A549 (cell line): ENCODE results near the gene ZNF107. TPM values are rescaled to one million over a fixed set of nuclear protein-coding genes. Genes with fewer than 3 reads are reported as not detected.

Source experiments
- ATAC-seq, 2 experiments: fragments of 200-7000 bp in 1 of 2; fragments of >200 bp in 1 of 2; cut with Nextera tagmentation in 1 of 2; cut with Tn5 transposase in 1 of 2; 3 replicates each; pipeline versions ENCODE4 v1.8.0 to v1.9.1; 2018 to 2020; ENCODE audit warnings: mild to moderate bottlenecking in 1 of 2, moderate library complexity in 1 of 2
- CTCF ChIA-PET: fragments of 300-600 bp; sonication (Branson Sonifier 250); formaldehyde crosslinking; extraction: SDS; loops from one replicate; lab custom pipeline; 2021; ENCODE audit warnings: antibody characterized with exemption, inconsistent platforms; lab: Yijun Ruan, JAX
- POLR2A ChIA-PET: fragments of 350-600 bp; formaldehyde crosslinking; extraction: SDS; loops from one replicate; lab custom pipeline; 2021; ENCODE audit warnings: antibody characterized with exemption, inconsistent platforms; lab: Yijun Ruan, JAX
- DNase-seq, 2 experiments: peaks; one replicate each; pipeline versions ENCODE4 v3.0.0 to v3.0.0-alpha.2; 2011 to 2016; ENCODE audit warnings: low read depth in 1 of 2, low spot score in 1 of 2
- FAIRE-seq: peaks from 2 replicates; lab custom pipeline; 2011; peaks lifted over from hg19 to GRCh38; lab: Jason Lieb, UNC
- H3K27ac ChIP-seq, 2 experiments: fragments of >200 bp; sonication (Bioruptor Twin); formaldehyde crosslinking; 3 replicates each; pipeline ENCODE4 v1.5.1; 2016 to 2017
- H3K4me1 ChIP-seq: fragments of >200 bp; sonication (Bioruptor Twin); formaldehyde crosslinking; 3 replicates; pipeline ENCODE4 v1.6.1; 2016
- H3K4me2 ChIP-seq: fragments of >200 bp; sonication (Bioruptor Twin); formaldehyde crosslinking; 3 replicates; pipeline ENCODE4 v1.6.1; 2016
- H3K4me3 ChIP-seq: fragments of >200 bp; sonication (Bioruptor Twin); formaldehyde crosslinking; 3 replicates; pipeline ENCODE4 v1.5.1; 2016
- H3K9me3 ChIP-seq: fragments of >200 bp; sonication (Bioruptor Twin); formaldehyde crosslinking; 3 replicates; pipeline ENCODE4 v1.6.1; 2016
- CEBPB ChIP-seq, 2 experiments: fragments of >200 bp in 1 of 2; sonication (Bioruptor Twin) in 1 of 2; formaldehyde crosslinking in 1 of 2; IDR thresholded peaks; 2 replicates each; pipeline ENCODE4 v1.6.1; 2012 to 2016
- CTCF ChIP-seq: fragments of >200 bp; sonication (Bioruptor Twin); formaldehyde crosslinking; IDR thresholded peaks from 3 replicates; pipeline ENCODE4 v1.5.1; 2016
- E2F6 ChIP-seq: IDR thresholded peaks from 2 replicates; pipeline ENCODE4 v1.6.1; 2012; ENCODE audit warnings: low read depth, borderline replicate concordance
- ELK1 ChIP-seq: fragments of 150-350 bp; IDR thresholded peaks from 2 replicates; pipeline ENCODE4 v1.6.1; 2014; ENCODE audit warnings: low read depth, mild to moderate bottlenecking, low read length
- EP300 ChIP-seq, 2 experiments: fragments of >200 bp; sonication (Bioruptor Twin); formaldehyde crosslinking; IDR thresholded peaks; 2 replicates in 1 of 2; 3 replicates in 1 of 2; pipeline ENCODE4 v1.6.1; 2016 to 2017
- FOXS1 ChIP-seq: fragments of 250-450 bp; sonication (Bioruptor Pico); IDR thresholded peaks from 2 replicates; pipeline ENCODE4 v1.5.0; 2020; ENCODE audit warnings: mild to moderate bottlenecking, moderate library complexity
- HDAC2 ChIP-seq: fragments of 200-600 bp; sonication (generic); IDR thresholded peaks from 2 replicates; pipeline ENCODE4 v1.6.1; 2016
- HES2 ChIP-seq: fragments of >200 bp; sonication (Bioruptor Twin); formaldehyde crosslinking; IDR thresholded peaks from 2 replicates; pipeline ENCODE4 v1.6.1; 2016
- HEYL ChIP-seq: fragments of 250-450 bp; sonication (Bioruptor Pico); IDR thresholded peaks from 2 replicates; pipeline ENCODE4 v1.8.0; 2021; ENCODE audit warnings: mild to moderate bottlenecking, moderate library complexity
- HOXA7 ChIP-seq: fragments of 250-450 bp; sonication (Bioruptor Pico); IDR thresholded peaks from 2 replicates; pipeline ENCODE4 v1.5.0; 2020; ENCODE audit warnings: mild to moderate bottlenecking, moderate library complexity
- HOXB5 ChIP-seq: fragments of 250-450 bp; sonication (Bioruptor Pico); IDR thresholded peaks from 2 replicates; pipeline ENCODE4 v1.5.0; 2020; ENCODE audit warnings: mild to moderate bottlenecking, moderate library complexity
- JUNB ChIP-seq: fragments of >200 bp; sonication (Bioruptor Twin); formaldehyde crosslinking; IDR thresholded peaks from 2 replicates; pipeline ENCODE4 v1.6.1; 2016
- KDM1A ChIP-seq: fragments of 200-600 bp; sonication (generic); IDR thresholded peaks from 2 replicates; pipeline ENCODE4 v1.6.1; 2016; ENCODE audit warnings: low read depth, mild to moderate bottlenecking
- KDM5A ChIP-seq: fragments of 200-600 bp; sonication (generic); IDR thresholded peaks from 2 replicates; pipeline ENCODE4 v1.6.1; 2016; ENCODE audit warnings: antibody characterized with exemption, mild to moderate bottlenecking
- MAFK ChIP-seq: fragments of 450-650 bp; IDR thresholded peaks from 2 replicates; pipeline ENCODE4 v1.6.1; 2014; ENCODE audit not compliant: partially characterized antibody
- MYC ChIP-seq: IDR thresholded peaks from 2 replicates; pipeline ENCODE4 v1.6.1; 2012; ENCODE audit warnings: mild to moderate bottlenecking, inconsistent platforms, low read length, improper control_type of control experiment, borderline replicate concordance
- NPAS2 ChIP-seq: fragments of 250-450 bp; sonication (Bioruptor Pico); IDR thresholded peaks from 2 replicates; pipeline ENCODE4 v1.8.0; 2022; ENCODE audit warnings: mild to moderate bottlenecking, moderate library complexity, borderline replicate concordance
- PHF8 ChIP-seq: fragments of 200-600 bp; sonication (generic); IDR thresholded peaks from 2 replicates; pipeline ENCODE4 v1.6.1; 2016; ENCODE audit warnings: low read depth, mild to moderate bottlenecking, antibody characterized with exemption, moderate library complexity, borderline replicate concordance
- RAD21 ChIP-seq, 2 experiments: fragments of >200 bp in 1 of 2; sonication (Bioruptor Twin) in 1 of 2; formaldehyde crosslinking in 1 of 2; IDR thresholded peaks in 1 of 2; conservative IDR thresholded peaks in 1 of 2; 2 replicates in 1 of 2; 3 replicates in 1 of 2; pipeline ENCODE4 v1.6.1; 2012 to 2018; ENCODE audit warnings: inconsistent platforms in 1 of 2
- RCOR1 ChIP-seq: fragments of 150-350 bp; IDR thresholded peaks from 2 replicates; pipeline ENCODE4 v1.6.1; 2014; ENCODE audit warnings: antibody characterized with exemption, low read length, low read depth
- SMC3 ChIP-seq: fragments of >200 bp; sonication (Bioruptor Twin); formaldehyde crosslinking; IDR thresholded peaks from 3 replicates; pipeline ENCODE4 v1.6.1; 2018; ENCODE audit warnings: inconsistent platforms
- WGBS: methylation state at CpG from one replicate; pipeline ENCODE4 v1.1.6; 2017; ENCODE audit errors: missing lambda C conversion rate; 5-methylcytosine and 5-hydroxymethylcytosine counted together
- polyA plus RNA-seq, 4 experiments: library from polyadenylated mRNA; depleted of rRNA in 3 of 4; stranded (reverse); fragments of >200 nt; fragmentation: RNase III in 1 of 4; extraction: RNeasy Plus Mini Kit Qiagen cat#74134 plus additional on column Dnase treatment in 1 of 4; gene quantifications; 2 replicates in 3 of 4; 3 replicates in 1 of 4; pipeline ENCODE4 v1.2.3, GENCODE V29; 2011 to 2017

Gene ZNF107
- polyA plus RNA-seq, 2 of the 4 experiments (the other 2 are of a cell fraction) = 3.4 to 4.9 TPM

GRCh38 chr7:64651203-64651602, 14.7 kb upstream of the ZNF107 start:
- no peak for DNase-seq
- TF ChIP-seq HEYL (CRISPR knock-in tag) = no peak
- TF ChIP-seq KDM5A = no peak
- TF ChIP-seq SMC3 = no peak
- TF ChIP-seq HDAC2 = no peak
- no peak for TF ChIP-seq NPAS2
- no peak for TF ChIP-seq CEBPB (IDR thresholded peaks at IDR 0.05)
- no peak for TF ChIP-seq KDM1A
- TF ChIP-seq HES2 = no peak
- TF ChIP-seq PHF8 = no peak
- TF ChIP-seq RAD21 (conservative IDR thresholded peaks at IDR 0.05 in 1 of 2, IDR thresholded peaks at IDR 0.05 in 1 of 2) = no peak
- TF ChIP-seq MYC = no peak
- no peak for TF ChIP-seq ELK1
- no peak for TF ChIP-seq CTCF
- no peak for TF ChIP-seq E2F6
- TF ChIP-seq RCOR1 = no peak
- TF ChIP-seq EP300 (IDR thresholded peaks at IDR 0.05) = no peak
- no peak for TF ChIP-seq MAFK
- no peak for TF ChIP-seq HOXA7
- no peak for TF ChIP-seq JUNB
- ChIA-PET POLR2A (no interaction called here), CTCF (no interaction called here)
- Histone ChIP-seq H3K9me3 (peaks cover 9% of the 10 kb centered on the region; the same call in 1 of the 3 replicates), H3K4me2 (no peak overlapping the region), H3K4me1 (no peaks in the 10 kb centered on the region), H3K27ac (no peak overlapping the region), H3K4me3 (no peak overlapping the region)
- FAIRE-seq = no peak
- ATAC-seq = no peak
- 31% methylated on average over 1 of the region's 1 CpG for WGBS

- POLR2A ChIA-PET = no interaction called here
- H3K4me3 ChIP-seq = no peak overlapping the region
- no peak for FAIRE-seq
- H3K4me2 ChIP-seq = no peak overlapping the region
- CTCF ChIA-PET = no interaction called here
- DNase-seq = no peak
- peaks cover 9% of the 10 kb centered on the region; the same call in 1 of the 3 replicates for H3K9me3 ChIP-seq
- H3K4me1 ChIP-seq = no peaks in the 10 kb centered on the region
- no peak overlapping the region for H3K27ac ChIP-seq
- WGBS = 10% methylated on average over 4 of the region's 4 CpGs
- ATAC-seq = no peak
- TF ChIP-seq FOXS1 (CRISPR knock-in tag) (no peak), HOXB5 (CRISPR knock-in tag) (no peak)
Observed at GRCh38 chr7:64651632-64652165, 14.2 kb upstream of the ZNF107 start.
